HEK293T (cell line): Measurements from ENCODE around the gene DDX51.

ENCODE experiments used
- SP1 ChIP-seq: fragments of 450-650 bp; IDR thresholded peaks from 2 replicates; pipeline ENCODE4 v1.6.1; 2017
- TARDBP ChIP-seq: fragments of 450-650 bp; IDR thresholded peaks from 2 replicates; pipeline ENCODE4 v1.6.1; 2016
- ZNF384 ChIP-seq: fragments of 450-650 bp; IDR thresholded peaks from 2 replicates; pipeline ENCODE4 v1.6.1; 2016

DNA sequence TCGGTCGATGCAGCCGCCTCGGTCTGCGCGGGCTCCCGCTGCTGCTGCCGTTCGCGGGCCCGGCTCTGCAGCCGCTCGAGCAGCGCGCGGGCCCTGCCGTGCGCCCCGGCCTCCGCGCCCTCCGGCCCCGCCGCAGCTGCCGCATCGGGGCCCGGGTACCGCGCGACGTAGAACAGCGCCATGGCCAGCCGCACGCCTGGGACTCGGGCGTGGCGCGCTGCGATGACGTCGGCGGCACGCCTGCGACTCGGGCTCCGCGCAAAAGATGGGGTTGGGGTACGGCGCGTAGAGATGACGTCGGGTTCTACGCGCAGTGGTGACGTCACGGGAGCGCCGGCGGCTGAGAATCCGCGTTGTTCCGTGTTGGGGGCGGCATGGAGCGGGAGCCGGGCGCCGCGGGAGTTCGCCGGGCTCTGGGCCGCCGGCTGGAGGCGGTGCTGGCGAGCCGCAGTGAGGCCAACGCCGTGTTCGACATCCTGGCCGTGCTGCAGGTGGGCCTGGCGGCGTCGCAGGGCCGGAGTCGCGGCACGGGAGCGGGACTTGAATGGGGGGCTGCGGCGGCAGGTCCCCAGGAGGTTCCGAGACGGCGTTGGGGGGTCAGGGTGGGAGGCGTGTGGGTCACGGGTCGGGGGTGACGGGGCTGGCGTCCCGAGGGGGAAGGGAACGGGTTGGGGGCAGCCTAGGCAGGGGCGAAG lies at the start of gene DDX51, which contains the start of gene NOC4L:
- no peak for TF ChIP-seq TARDBP
- no peak for TF ChIP-seq SP1
- no peak for TF ChIP-seq ZNF384
